GM21360 (cell line): ENCODE results near the gene GALNTL6.
"Not testable (repeated sequence)": the region's sequence is repeated elsewhere in the genome, so short reads cannot be mapped to it uniquely, and the experiment has no call there.

Experiments
- ATAC-seq: cut with Tn5 transposase; IDR thresholded peaks from one replicate; pipeline ENCODE4 v1.9.1; 2021; ENCODE audit warnings: mild to moderate bottlenecking, moderate library complexity; ENCODE audit not compliant: unreplicated experiment

The GALNTL6 gene

DNA sequence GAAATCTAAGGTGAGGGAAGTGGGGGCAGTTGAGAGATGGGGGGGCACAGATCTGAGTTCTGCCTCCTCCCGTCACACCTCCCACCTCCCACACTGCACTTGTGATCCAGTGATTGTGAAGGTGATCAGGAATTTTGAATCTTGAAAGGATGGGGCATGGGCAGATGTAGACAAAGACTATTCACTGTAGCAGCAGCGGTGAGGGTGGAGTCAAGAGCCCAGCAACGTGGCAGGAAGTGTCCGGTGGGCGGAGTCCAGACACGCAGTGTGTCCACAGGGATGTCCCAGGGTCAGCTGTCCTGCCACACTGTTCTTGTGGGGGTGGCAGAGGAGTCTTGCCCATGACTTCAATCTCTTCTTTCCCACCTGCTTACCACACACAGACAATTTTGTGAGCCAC lies 1024.9 kb downstream of the GALNTL6 start:
- ATAC-seq, result no peak

GRCh38 chr4:172838943-172839342 lies 1025.7 kb downstream of the GALNTL6 start:
- no peak for ATAC-seq

GRCh38 chr4:172842779-172843178 lies 1029.6 kb downstream of the GALNTL6 start:
- no peak for ATAC-seq

DNA sequence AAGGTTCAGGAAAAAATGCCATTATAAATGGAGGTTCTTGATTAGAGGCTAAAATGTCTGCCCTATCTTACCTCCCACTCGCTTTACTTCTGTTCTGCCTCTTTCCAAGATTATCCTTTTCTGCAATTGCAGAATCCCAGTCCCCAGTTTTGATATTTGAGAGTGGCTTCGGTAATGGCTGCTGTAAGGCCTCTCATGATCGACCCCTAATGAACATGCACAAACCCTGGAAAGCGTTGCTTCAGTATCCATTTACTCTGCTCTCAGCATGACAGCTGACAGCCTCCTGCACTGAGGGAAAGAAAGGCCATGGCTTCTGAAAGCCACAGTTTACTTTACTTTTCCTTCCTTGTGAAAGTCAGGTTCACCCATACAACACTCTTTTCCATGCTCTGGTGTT lies 1030.0 kb downstream of the GALNTL6 start:
- no peak for ATAC-seq

GRCh38 chr4:172844556-172844955 lies 1031.4 kb downstream of the GALNTL6 start:
- ATAC-seq, result no peak

- ATAC-seq, result no peak
Measured at GRCh38 chr4:172845281-172845680, 1032.1 kb downstream of the GALNTL6 start.

- ATAC-seq, result no peak
Measured at GRCh38 chr4:172850838-172851237, 1037.6 kb downstream of the GALNTL6 start.

DNA sequence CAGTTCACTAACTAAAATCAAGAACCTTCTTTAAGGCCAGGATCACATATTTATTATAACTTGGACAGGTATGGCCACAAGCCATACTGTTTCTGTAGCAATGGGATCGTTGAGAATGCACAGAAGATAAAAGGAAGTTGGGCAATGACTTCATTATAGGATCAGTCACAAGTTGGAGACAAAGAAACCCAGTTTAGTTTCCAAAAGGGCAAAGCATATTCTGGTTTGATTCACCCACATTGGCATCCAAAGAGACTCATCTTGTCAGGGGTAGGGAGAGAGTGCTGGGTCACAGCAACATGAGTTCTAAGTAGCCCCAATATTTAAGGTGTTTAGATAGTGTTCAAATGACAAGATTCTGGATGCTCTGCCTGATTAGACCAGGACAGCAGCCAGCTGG lies 1038.3 kb downstream of the GALNTL6 start:
- ATAC-seq, result no peak

DNA sequence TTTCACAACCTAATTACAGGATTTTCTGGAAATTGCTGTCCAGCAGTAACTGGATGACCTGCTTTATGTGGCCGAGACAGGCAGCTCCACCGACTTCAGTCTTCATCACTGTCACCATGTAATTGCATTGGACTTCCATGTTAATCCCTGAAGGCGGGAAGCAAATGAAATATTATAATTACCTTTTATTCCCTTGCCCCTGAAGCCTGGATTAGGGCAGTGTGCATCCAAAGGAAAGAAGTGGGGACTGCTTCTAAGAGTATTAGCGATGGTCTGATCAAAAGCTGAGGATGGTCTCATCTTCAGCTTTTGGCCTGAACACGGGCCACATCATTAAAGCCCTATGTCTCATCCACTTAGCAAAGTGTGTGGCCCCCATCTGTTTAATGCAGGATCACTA lies 1043.8 kb downstream of the GALNTL6 start:
- ATAC-seq, result no peak

DNA sequence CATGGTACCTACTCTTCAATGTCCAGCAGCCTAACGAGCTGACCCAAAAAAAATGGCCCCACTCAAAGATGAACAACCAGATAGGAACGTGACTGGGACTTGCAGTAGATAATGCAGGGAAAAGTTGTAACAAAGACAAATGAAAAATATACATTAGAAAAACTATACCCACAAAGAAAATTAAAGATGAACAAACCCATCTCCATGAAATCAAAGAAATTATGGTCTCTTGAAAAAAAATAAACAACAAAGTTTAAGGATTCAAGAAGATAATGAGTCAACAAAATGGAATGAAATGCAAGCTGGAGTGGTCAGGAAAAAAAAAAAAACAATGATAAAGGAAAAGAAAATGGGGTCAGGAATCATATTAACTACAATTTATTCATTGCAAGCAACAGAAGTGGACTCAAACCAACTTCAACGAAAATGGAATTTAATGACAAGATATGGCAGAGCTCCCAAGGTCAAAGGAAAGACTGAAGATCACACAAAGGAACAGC lies 1045.6 kb downstream of the GALNTL6 start:
- ATAC-seq, result no peak

DNA sequence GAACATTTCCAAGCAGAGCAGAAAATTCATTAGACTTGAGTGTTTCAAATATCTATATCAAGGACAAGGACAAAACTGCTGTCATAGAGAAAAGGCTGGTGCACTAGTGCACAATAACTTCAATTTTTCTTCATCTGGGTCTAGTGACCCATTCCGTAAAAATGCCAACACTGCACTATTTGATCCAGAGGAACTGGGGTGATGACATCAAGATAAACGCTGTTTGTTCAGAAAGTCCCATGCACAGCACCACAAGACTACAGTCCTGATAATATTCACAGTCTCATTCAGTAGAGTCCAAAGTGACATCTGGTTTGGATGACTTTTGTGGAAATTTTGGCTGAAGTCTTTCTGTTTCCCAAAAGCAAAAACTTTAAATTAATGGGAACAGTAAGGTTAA lies 1051.9 kb downstream of the GALNTL6 start:
- no peak for ATAC-seq

GRCh38 chr4:172865531-172866127 lies 1052.4 kb downstream of the GALNTL6 start:
- no peak for ATAC-seq

- ATAC-seq, result no peak
Measured at GRCh38 chr4:172866421-172866820, 1053.2 kb downstream of the GALNTL6 start.

DNA sequence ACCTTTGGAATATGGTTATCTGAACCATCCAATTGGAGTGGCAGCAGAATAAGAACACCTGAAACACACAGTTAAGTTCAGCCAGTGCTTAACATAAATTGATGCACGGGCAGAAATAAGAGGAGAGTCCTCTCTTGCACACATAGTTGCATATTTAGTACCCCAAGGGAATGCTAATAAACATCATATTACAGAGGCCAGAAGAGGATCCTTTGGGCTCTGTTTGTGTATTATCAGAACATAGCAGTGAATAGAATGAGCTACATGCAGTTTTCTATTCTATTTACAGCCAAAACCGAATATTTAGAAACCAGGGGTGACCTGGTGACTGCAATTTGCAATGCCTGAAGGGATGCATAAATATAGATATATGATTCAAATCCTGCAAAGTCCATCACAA lies 1054.6 kb downstream of the GALNTL6 start:
- no peak for ATAC-seq

DNA sequence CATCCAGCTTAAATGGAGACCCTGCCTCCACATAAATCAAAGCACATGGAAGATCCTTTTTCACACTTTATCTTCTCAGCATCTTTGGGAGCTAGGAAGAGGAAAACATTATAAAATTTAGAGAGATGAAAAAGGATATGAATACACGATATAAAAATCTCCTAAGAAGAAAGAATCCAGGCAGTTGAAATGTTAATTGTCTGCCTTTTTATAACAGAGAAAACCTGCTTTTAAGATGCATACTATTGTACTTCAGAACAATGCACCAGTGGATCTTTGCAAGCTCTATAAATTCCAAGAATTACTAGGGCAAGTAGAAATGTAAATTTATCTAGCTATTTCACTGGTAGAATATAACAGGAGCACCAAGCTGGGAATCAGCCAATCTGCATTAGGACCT lies 1055.1 kb downstream of the GALNTL6 start:
- no peak for ATAC-seq

GRCh38 chr4:172869621-172870268 lies 1056.5 kb downstream of the GALNTL6 start:
- no peak for ATAC-seq

- ATAC-seq, result no peak
Measured at GRCh38 chr4:172871381-172871780, 1058.2 kb downstream of the GALNTL6 start.

- no peak for ATAC-seq
Measured at GRCh38 chr4:172874944-172875343, 1061.7 kb downstream of the GALNTL6 start.

- ATAC-seq, result no peak
Measured at GRCh38 chr4:172876394-172876793, 1063.2 kb downstream of the GALNTL6 start.

GRCh38 chr4:172881645-172882044 lies 1068.4 kb downstream of the GALNTL6 start:
- no peak for ATAC-seq

- not testable (repeated sequence) for ATAC-seq
Measured at GRCh38 chr4:172887358-172887757, 1074.2 kb downstream of the GALNTL6 start.

DNA sequence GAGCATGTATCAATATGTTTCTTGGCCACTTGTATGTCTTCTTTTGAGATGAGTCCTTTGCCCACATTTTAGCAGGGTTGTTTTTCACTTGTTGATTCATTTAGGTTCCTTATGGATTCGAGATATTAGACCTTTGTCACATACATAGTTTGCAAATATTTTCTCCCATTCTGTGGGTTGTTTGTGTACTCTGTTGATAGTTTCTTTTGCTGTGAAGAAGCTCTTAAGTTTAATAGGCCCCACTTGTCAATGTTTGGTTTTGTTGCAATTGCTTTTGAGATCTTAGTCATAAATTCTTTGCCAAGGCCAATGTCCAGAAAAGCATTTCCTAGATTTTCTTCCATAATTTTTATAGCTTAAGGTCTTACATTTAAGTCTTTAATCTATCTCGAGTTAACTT lies 1074.8 kb downstream of the GALNTL6 start:
- ATAC-seq, result no peak

DNA sequence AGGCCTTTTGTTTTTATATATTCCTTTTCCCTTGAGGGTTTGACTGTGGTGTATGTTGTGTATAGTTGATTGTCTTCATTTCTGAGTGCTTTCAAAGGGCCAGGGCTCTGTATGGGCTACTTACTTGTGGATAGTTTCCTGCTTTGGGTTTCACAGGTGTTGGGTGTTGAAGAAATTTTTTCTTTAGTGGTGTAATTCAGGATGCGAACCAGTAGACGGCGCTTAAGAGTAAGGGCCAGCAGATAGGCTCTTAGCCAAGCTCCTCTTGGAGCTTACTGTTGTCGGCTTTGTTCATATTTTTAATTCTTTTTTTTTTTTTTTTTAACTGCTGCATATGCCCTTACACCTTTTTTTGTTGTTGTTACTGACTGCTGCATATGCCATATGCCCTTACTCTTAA lies 1079.1 kb downstream of the GALNTL6 start:
- ATAC-seq, result peak; percentile 78
